Karpas-422 (cell line): Measurements from ENCODE around the gene TMED4. TPM values are rescaled to one million over a fixed set of nuclear protein-coding genes. Genes with fewer than 3 reads are reported as not detected.

Experiments used
- total RNA-seq: library from RNA; depleted of rRNA; stranded (reverse); fragments of >200 nt; shearing (Covaris generic); gene quantifications from 2 replicates; pipeline ENCODE4 v1.2.3, GENCODE V29; 2014; ENCODE audit warnings: low replicate concordance; rRNA removed

The TMED4 gene
- total RNA-seq, 1 experiment from 2014 or later = 66.2 TPM

Other genes starting within 250 kb of the TMED4 start
- 56.1 and 84.1 TPM in 2 replicates for gene NUDCD3, start 91.6 kb downstream of the TMED4 start, total RNA-seq
- not detected in 2 replicates for gene NPC1L1, start 40.9 kb downstream of the TMED4 start, total RNA-seq
- 66.8 and 73.3 TPM in 2 replicates for gene DDX56, start 8.3 kb downstream of the TMED4 start, total RNA-seq
- 24.9 and 34.9 TPM in 2 replicates for gene OGDH, start 24.4 kb upstream of the TMED4 start, total RNA-seq
- 16.2 and 19.9 TPM in 2 replicates for gene ZMIZ2, start 166.6 kb upstream of the TMED4 start, total RNA-seq
- gene PPIA, start 214.4 kb upstream of the TMED4 start, total RNA-seq = 2,370 and 3,564 TPM in 2 replicates